Right lung (tissue), 5 donors: ENCODE measurements around the gene WDR36. TPM values are rescaled to one million over a fixed set of nuclear protein-coding genes. Genes with fewer than 3 reads are reported as not detected.

Experiments used
- polyA plus RNA-seq, 5 donors: library from polyadenylated mRNA; unstranded; fragments of 120-200 nt; gene quantifications; one replicate each; pipeline versions ENCODE4 v1.2.1 to v1.2.3, GENCODE V29; 2013; ENCODE audit warnings: inconsistent platforms in 1 of 5, low replicate concordance in 1 of 5; ENCODE audit not compliant: insufficient read length in 5 of 5, insufficient read depth in 1 of 5

WDR36 gene
- polyA plus RNA-seq, 5 donors = 23.5 to 38.8 (median 33.9) TPM

Other genes starting within 250 kb of the WDR36 start
- gene TSLP, start 20.6 kb upstream of the WDR36 start, polyA plus RNA-seq = 1 to 10 TPM in 2 of 5 donors, under 1 TPM in 3; 0.76 to 1.4 (median 0.88) TPM
- 10 to 100 TPM in 4 of 5 donors, 1 to 10 TPM in 1; 9.7 to 16.9 (median 13.6) TPM for gene CAMK4, start 132.0 kb downstream of the WDR36 start, polyA plus RNA-seq